T-cell (primary cell): ENCODE data around the gene ATP2B2. TPM values are rescaled to one million over a fixed set of nuclear protein-coding genes. Genes with fewer than 3 reads are reported as not detected.

ENCODE experiments used
- ATAC-seq, 4 experiments: fragments of 200-7000 bp in 3 of 4; fragments of 150-1000 bp in 1 of 4; cut with Tn5 transposase; replicated peaks in 1 of 4; 1 replicate in 3 of 4; 2 replicates in 1 of 4; pipeline ENCODE4 v1.10.0; 2021; ENCODE audit warnings: moderate library complexity in 3 of 4, mild to moderate bottlenecking in 2 of 4, moderate number of reproducible peaks in 1 of 4
- CTCF ChIA-PET, 2 donors: fragments of 300-600 bp; sonication (Branson Sonifier 250); formaldehyde crosslinking; loops; one replicate each; lab custom pipeline; 2022; ENCODE audit warnings: antibody characterized with exemption in 2 of 2; lab: Charles Lee
- POLR2A ChIA-PET, 2 donors: fragments of 300-600 bp; sonication (Branson Sonifier 250); formaldehyde crosslinking; loops; one replicate each; lab custom pipeline; 2022; ENCODE audit warnings: antibody characterized with exemption in 2 of 2; lab: Charles Lee
- DNase-seq, 35 experiments: peaks; one replicate each; pipeline versions ENCODE4 v3.0.0 to v3.0.0-alpha.2; 2013 to 2023
- H3K27ac ChIP-seq: one replicate; pipeline ENCODE4 v1.5.1; 2013; ENCODE audit warnings: low read length
- H3K27me3 ChIP-seq, 2 experiments: replicated peaks in 1 of 2; 1 replicate in 1 of 2; 2 replicates in 1 of 2; pipeline versions ENCODE4 v1.6.1 to v1.7.0; 2013; ENCODE audit warnings: low read length in 1 of 2, mixed read lengths in 1 of 2; ENCODE audit not compliant: control insufficient read depth in 2 of 2, insufficient read depth in 2 of 2; ENCODE audit errors: extremely low read depth in 1 of 2
- H3K36me3 ChIP-seq, 2 donors: 1 replicate in 1 of 2; 2 replicates in 1 of 2; pipeline versions ENCODE4 v1.6.1 to v1.7.0; 2013; ENCODE audit warnings: low read length in 1 of 2; ENCODE audit not compliant: control insufficient read depth in 2 of 2, insufficient read depth in 1 of 2; ENCODE audit errors: extremely low read depth in 1 of 2
- H3K4me1 ChIP-seq, 2 experiments: 1 replicate in 1 of 2; 2 replicates in 1 of 2; pipeline versions ENCODE4 v1.6.1 to v1.7.0; 2013; ENCODE audit warnings: low read length in 2 of 2, mixed read lengths in 1 of 2; ENCODE audit not compliant: insufficient read depth in 2 of 2, control insufficient read depth in 1 of 2; ENCODE audit errors: extremely low read depth in 1 of 2
- H3K4me3 ChIP-seq, 2 donors: 1 replicate in 1 of 2; 2 replicates in 1 of 2; pipeline versions ENCODE4 v1.5.1 to v1.7.0; 2013; ENCODE audit warnings: mild to moderate bottlenecking in 2 of 2, low read length in 1 of 2, moderate library complexity in 1 of 2; ENCODE audit not compliant: control insufficient read depth in 1 of 2; ENCODE audit errors: extremely low read depth in 1 of 2
- H3K9me3 ChIP-seq: 2 replicates; pipeline ENCODE4 v1.7.0; 2013
- H3K27ac Mint-ChIP-seq, 2 donors: one replicate each; pipeline ENCODE4 v1.8.0; 2020 to 2021; ENCODE audit warnings: mild to moderate bottlenecking in 2 of 2, mixed read lengths in 2 of 2
- H3K27me3 Mint-ChIP-seq, 2 donors: one replicate each; pipeline ENCODE4 v1.8.0; 2021 to 2022; ENCODE audit warnings: mixed read lengths in 2 of 2
- H3K36me3 Mint-ChIP-seq: one replicate; pipeline ENCODE4 v1.8.0; 2021; ENCODE audit warnings: mixed read lengths
- H3K4me1 Mint-ChIP-seq, 3 donors: one replicate each; pipeline ENCODE4 v1.8.0; 2020 to 2022; ENCODE audit warnings: mixed read lengths in 3 of 3, mild to moderate bottlenecking in 1 of 3
- H3K4me3 Mint-ChIP-seq, 3 donors: one replicate each; pipeline ENCODE4 v1.8.0; 2020 to 2022; ENCODE audit warnings: mild to moderate bottlenecking in 3 of 3, mixed read lengths in 3 of 3, moderate library complexity in 3 of 3
- H3K9me3 Mint-ChIP-seq, 3 donors: one replicate each; pipeline ENCODE4 v1.8.0; 2020 to 2022; ENCODE audit warnings: mixed read lengths in 3 of 3
- WGBS: methylation state at CpG from one replicate; pipeline ENCODE4 v1.1.5; 2013; ENCODE audit warnings: missing lambda C conversion rate; ENCODE audit not compliant: insufficient coverage; 5-methylcytosine and 5-hydroxymethylcytosine counted together
- total RNA-seq, 35 experiments: library from RNA in 6 of 35; stranded (reverse) in 6 of 35; fragments of 120-200 nt in 1 of 35; gene quantifications; one replicate each; pipeline versions ENCODE4 v1.2.1 to v1.2.4 and lab custom pipeline; 2013 to 2026

ATP2B2 gene
- total RNA-seq, 5 donors from 2014 or later (not counting 1 experiment from before 2014, with no cell fraction given), result not detected

- ATAC-seq, result no peak
- no peaks in the 10 kb centered on the region for H3K9me3 Mint-ChIP-seq
Measured at GRCh38 chr3:10447527-10448260, 57.7 kb downstream of the ATP2B2 start.

DNA sequence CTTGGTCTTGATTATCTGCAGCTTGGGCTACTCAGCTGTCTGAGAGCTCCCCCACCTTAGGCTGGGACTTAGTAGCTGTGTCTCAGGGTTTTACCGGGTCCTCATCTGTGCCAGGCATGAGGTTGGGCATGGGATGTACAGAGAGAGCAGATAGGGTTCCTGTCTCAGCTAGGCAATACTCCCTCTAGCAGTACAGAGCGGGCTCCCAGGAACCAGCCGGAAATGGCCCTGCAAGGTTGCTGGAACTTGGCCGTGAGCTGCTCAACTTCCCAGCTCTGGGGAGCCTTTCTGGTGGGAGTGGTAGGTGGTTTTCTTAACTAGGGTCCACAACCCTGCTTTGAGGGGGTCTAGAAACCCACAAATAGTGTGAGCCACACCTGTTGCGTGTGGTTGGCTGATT lies 58.3 kb downstream of the ATP2B2 start:
- ChIA-PET CTCF (interaction anchor here in 1 of 2 donors (1.1 kb wide), 1 partner anchor 10 kb away, joined by 3 read pairs; no protein-coding TSS in a partner anchor), POLR2A (no interaction called here)
- Histone ChIP-seq H3K36me3 (no peaks in the 10 kb centered on the region), H3K4me3 (no peak overlapping the region), H3K4me1 (no peaks in the 10 kb centered on the region), H3K27me3 (peaks cover 0 to 38% of the 10 kb centered on the region in 2 experiments), H3K27ac (no peak overlapping the region), H3K9me3 (no peaks in the 10 kb centered on the region)
- Mint-ChIP-seq H3K36me3 (no peaks in the 10 kb centered on the region), H3K27me3 (peaks cover 4 to 17% of the 10 kb centered on the region in 2 donors), H3K4me3 (no peak overlapping the region), H3K4me1 (peaks cover 0 to 7% (median 0%) of the 10 kb centered on the region in 3 donors), H3K9me3 (no peaks in the 10 kb centered on the region), H3K27ac (no peak overlapping the region)
- WGBS, result 100% methylated on average over 1 of the region's 5 CpGs
- no peak for ATAC-seq
- DNase-seq, result no peak

More at GRCh38 chr3:10447527-10448260, 57.7 kb downstream of the ATP2B2 start:
- CTCF ChIA-PET, result interaction anchor here in 1 of 2 donors (1.1 kb wide), 1 partner anchor 10 kb away, joined by 3 read pairs; no protein-coding TSS in a partner anchor
- H3K4me1 Mint-ChIP-seq, result peaks cover 0 to 7% (median 0%) of the 10 kb centered on the region in 3 donors
- H3K27me3 Mint-ChIP-seq, result peaks cover 7 to 21% of the 10 kb centered on the region in 2 donors
- H3K36me3 Mint-ChIP-seq, result no peaks in the 10 kb centered on the region
- no peak overlapping the region for H3K4me3 Mint-ChIP-seq
- Histone ChIP-seq H3K9me3 (no peaks in the 10 kb centered on the region), H3K27me3 (peaks cover 0 to 43% of the 10 kb centered on the region in 2 experiments), H3K4me3 (no peak overlapping the region), H3K36me3 (no peaks in the 10 kb centered on the region), H3K27ac (no peak overlapping the region), H3K4me1 (no peaks in the 10 kb centered on the region)
- no peak for DNase-seq
- POLR2A ChIA-PET, result no interaction called here
- 70% methylated on average over 4 of the region's 6 CpGs for WGBS
- H3K27ac Mint-ChIP-seq, result no peak overlapping the region

GRCh38 chr3:10445561-10446175 lies 59.7 kb downstream of the ATP2B2 start:
- no peaks in the 10 kb centered on the region for H3K9me3 Mint-ChIP-seq
- ATAC-seq (no peak), DNase-seq (no peak)
- peaks cover 4 to 10% of the 10 kb centered on the region in 2 donors for H3K27me3 Mint-ChIP-seq
- Histone ChIP-seq H3K36me3 (no peaks in the 10 kb centered on the region), H3K27ac (no peak overlapping the region), H3K27me3 (peaks cover 0 to 29% of the 10 kb centered on the region in 2 experiments), H3K9me3 (no peaks in the 10 kb centered on the region), H3K4me1 (no peaks in the 10 kb centered on the region), H3K4me3 (no peak overlapping the region)
- CTCF ChIA-PET, result no interaction called here
- no peaks in the 10 kb centered on the region for H3K36me3 Mint-ChIP-seq
- 63% methylated on average over 9 of the region's 9 CpGs for WGBS
- H3K4me3 Mint-ChIP-seq, result no peak overlapping the region
- H3K4me1 Mint-ChIP-seq, result peaks cover 0 to 9% (median under 1%) of the 10 kb centered on the region in 3 donors
- POLR2A ChIA-PET, result no interaction called here
- no peak overlapping the region for H3K27ac Mint-ChIP-seq

DNA sequence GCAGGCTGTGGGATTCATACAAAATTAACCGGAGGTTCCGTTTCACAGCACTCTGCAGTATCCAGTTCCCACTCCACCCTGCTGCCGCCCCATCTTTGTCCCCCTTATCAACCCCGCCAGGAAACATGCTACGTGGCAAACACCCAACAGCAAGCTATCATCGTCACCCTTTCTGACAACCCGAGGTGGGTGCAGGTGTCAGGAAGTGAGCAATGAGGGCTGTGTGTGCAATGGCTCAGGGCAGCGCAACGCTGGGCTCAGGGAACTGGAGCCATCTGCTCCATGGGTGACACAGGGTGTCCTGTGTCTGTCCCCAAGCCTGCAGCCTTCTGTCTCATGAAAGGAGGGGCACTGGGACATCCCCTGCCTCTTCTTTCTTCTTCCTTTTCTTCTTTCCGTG lies 60.9 kb downstream of the ATP2B2 start:
- Mint-ChIP-seq H3K4me1 (peaks cover 6 to 14% (median 6%) of the 10 kb centered on the region in 3 donors), H3K27ac (no peak overlapping the region), H3K36me3 (no peaks in the 10 kb centered on the region), H3K4me3 (no peak overlapping the region), H3K9me3 (no peaks in the 10 kb centered on the region), H3K27me3 (peaks cover 1 to 3% of the 10 kb centered on the region in 2 donors)
- ATAC-seq (no peak), DNase-seq (no peak)
- WGBS, result 60% methylated on average over 5 of the region's 10 CpGs
- Histone ChIP-seq H3K9me3 (no peaks in the 10 kb centered on the region), H3K27ac (no peak overlapping the region), H3K4me3 (no peak overlapping the region), H3K4me1 (no peaks in the 10 kb centered on the region), H3K27me3 (peaks cover 0 to 20% of the 10 kb centered on the region in 2 experiments), H3K36me3 (no peaks in the 10 kb centered on the region)
- ChIA-PET CTCF (no interaction called here), POLR2A (no interaction called here)

GRCh38 chr3:10444110-10444429 lies 61.3 kb downstream of the ATP2B2 start:
- Mint-ChIP-seq H3K9me3 (no peaks in the 10 kb centered on the region), H3K4me3 (no peak overlapping the region), H3K27me3 (peaks cover 1 to 3% of the 10 kb centered on the region in 2 donors), H3K36me3 (no peaks in the 10 kb centered on the region), H3K4me1 (peaks cover 6 to 14% (median 6%) of the 10 kb centered on the region in 3 donors), H3K27ac (no peak overlapping the region)
- CTCF ChIA-PET, result no interaction called here
- WGBS, result 86% methylated on average over 10 of the region's 10 CpGs
- Histone ChIP-seq H3K27me3 (peaks cover 0 to 16% of the 10 kb centered on the region in 2 experiments), H3K36me3 (no peaks in the 10 kb centered on the region), H3K4me3 (no peak overlapping the region), H3K4me1 (no peaks in the 10 kb centered on the region), H3K27ac (no peak overlapping the region), H3K9me3 (no peaks in the 10 kb centered on the region)
- DNase-seq, result no peak
- ATAC-seq, result no peak
- POLR2A ChIA-PET, result no interaction called here

DNA sequence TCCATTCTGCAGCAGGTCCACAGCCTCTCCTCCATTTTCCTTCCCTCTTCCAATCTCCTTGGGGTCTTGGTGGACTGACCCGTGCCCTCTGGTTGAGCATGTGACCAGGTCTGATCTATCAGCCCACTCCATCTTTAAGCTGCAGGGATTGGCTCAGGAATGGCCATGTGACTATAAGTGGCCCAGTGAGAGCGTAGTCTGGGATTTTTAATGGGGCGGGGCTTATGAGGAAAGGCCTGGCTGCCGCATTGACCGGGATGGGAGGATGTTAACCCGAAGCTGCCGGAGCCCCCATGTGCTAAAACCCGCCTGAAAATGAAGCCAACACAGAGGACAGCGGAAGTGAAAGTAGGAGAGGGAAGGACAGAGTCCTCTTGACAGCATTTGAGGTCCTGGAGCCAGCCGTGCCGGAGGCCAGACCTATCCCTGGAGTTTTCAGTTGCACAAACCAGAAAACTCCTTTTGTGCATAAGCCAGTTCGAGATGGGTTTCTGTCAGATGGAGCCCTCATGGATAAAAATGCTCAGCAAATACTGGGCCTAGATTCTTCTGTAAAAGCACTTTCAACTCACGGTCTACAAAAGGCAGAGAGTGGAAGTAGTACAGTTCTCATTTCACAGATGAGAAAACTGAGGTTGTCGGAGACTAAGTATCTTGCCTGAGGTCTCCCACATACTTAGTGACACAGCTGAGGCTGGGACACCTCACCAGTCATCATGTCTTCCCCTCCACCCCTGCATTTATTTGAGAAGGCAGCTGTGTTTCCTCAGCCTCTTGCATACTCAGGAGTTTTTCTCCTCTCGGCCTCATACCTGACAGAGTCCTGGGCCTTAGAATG lies 61.9 kb downstream of the ATP2B2 start:
- Histone ChIP-seq H3K4me1 (peaks cover 0 to 5% of the 10 kb centered on the region in 2 experiments), H3K36me3 (no peaks in the 10 kb centered on the region), H3K27me3 (peaks cover 0 to 16% of the 10 kb centered on the region in 2 experiments), H3K4me3 (no peak overlapping the region), H3K27ac (no peak overlapping the region), H3K9me3 (no peaks in the 10 kb centered on the region)
- Mint-ChIP-seq H3K27me3 (peaks cover 1 to 3% of the 10 kb centered on the region in 2 donors), H3K4me1 (peaks cover 7 to 15% (median 7%) of the 10 kb centered on the region in 3 donors), H3K27ac (no peak overlapping the region), H3K4me3 (no peak overlapping the region), H3K9me3 (no peaks in the 10 kb centered on the region), H3K36me3 (no peaks in the 10 kb centered on the region)
- no peak for DNase-seq
- WGBS, result 84% methylated on average over 13 of the region's 15 CpGs
- ChIA-PET POLR2A (no interaction called here), CTCF (no interaction called here)
- ATAC-seq, result no peak
